ENCODE measurements around the gene NAA10.

The NAA10 gene

DNA sequence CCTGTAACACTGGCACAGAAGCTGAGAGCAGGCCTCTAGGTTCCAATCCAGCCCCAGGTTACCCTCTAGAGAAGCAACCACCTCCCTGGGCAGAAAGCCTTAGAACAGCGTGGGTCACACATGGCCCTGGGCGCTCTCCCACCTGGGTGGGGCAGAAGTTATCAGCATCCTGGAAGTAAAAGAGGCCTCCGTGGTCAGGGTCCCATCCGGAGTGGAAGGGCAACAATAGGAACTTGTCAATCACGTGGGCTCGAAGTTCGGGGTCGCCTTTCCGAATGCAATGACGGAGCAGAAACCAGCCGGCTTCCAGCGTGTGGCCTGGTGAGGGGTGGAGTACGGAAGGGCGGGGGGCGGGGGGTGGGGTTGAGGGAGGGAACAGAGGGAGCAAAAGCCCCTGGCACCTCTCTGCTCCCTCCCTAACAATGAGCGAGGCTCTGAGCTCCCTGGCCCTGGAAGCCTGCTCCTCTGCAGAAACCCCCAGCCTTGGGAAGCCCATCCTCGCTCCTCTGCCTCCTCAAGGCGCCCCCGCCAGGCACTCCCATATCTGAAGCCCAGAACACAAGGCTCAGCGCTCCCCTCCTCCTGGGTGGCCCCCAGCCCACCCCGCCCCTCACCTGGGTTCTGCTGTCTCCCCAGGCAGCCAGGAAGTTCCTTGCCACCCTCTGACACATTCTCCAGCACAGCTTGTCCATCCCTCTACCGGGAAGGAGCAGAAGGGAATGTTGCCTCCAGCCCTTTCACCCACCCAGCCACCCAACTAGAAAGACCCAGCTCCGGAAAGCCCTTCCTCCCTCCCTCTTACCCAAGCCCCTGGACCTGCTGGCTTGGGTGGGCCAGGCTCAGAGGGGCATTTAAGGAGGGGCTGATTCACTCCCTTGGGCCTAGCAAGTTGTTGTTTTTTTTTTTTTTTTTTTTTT, 6.8 kb upstream of the NAA10 start:
- H3K36me3 ChIP-seq (ENCODE audit: insufficient read depth, low read length): no peaks in the 10 kb centered on the region
- TF ChIP-seq EZH2phosphoT487 (IDR thresholded peaks at IDR 0.05; ENCODE audit: borderline replicate concordance): no peak
- TF ChIP-seq, protein P1, sequence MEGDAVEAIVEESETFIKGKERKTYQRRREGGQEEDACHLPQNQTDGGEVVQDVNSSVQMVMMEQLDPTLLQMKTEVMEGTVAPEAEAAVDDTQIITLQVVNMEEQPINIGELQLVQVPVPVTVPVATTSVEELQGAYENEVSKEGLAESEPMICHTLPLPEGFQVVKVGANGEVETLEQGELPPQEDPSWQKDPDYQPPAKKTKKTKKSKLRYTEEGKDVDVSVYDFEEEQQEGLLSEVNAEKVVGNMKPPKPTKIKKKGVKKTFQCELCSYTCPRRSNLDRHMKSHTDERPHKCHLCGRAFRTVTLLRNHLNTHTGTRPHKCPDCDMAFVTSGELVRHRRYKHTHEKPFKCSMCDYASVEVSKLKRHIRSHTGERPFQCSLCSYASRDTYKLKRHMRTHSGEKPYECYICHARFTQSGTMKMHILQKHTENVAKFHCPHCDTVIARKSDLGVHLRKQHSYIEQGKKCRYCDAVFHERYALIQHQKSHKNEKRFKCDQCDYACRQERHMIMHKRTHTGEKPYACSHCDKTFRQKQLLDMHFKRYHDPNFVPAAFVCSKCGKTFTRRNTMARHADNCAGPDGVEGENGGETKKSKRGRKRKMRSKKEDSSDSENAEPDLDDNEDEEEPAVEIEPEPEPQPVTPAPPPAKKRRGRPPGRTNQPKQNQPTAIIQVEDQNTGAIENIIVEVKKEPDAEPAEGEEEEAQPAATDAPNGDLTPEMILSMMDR (conservative IDR thresholded peaks at IDR 0.05; ENCODE audit: low read length): no peak
- no peaks in the 10 kb centered on the region for H3K79me2 ChIP-seq (ENCODE audit: insufficient read depth, low read length)
- H3K9me3 ChIP-seq (ENCODE audit: insufficient read depth, low read depth, low read length): no peaks in the 10 kb centered on the region
- no peak overlapping the region for H3K4me3 ChIP-seq (ENCODE audit: low read length, poor library complexity, severe bottlenecking)
- H3K9me2 ChIP-seq (replicated peaks; ENCODE audit: low read depth, low read length): no peaks in the 10 kb centered on the region
- H4K20me1 ChIP-seq (ENCODE audit: insufficient read depth, low read length, poor library complexity, severe bottlenecking): no peaks in the 10 kb centered on the region
- H2AFZ ChIP-seq (ENCODE audit: low read length): no peak overlapping the region
- H3K27me3 ChIP-seq (ENCODE audit: insufficient read depth, low read length, poor library complexity, severe bottlenecking): no peaks in the 10 kb centered on the region
- no peak overlapping the region for H3K4me2 ChIP-seq (ENCODE audit: low read depth, low read length, poor library complexity, severe bottlenecking)
- no peaks in the 10 kb centered on the region for H3F3A ChIP-seq (ENCODE audit: low read depth)
- no peak overlapping the region for H3K9ac ChIP-seq (ENCODE audit: low read depth, low read length, poor library complexity, severe bottlenecking)
- H3K4me1 ChIP-seq (ENCODE audit: insufficient read depth, low read length, poor library complexity, severe bottlenecking): no peaks in the 10 kb centered on the region

DNA sequence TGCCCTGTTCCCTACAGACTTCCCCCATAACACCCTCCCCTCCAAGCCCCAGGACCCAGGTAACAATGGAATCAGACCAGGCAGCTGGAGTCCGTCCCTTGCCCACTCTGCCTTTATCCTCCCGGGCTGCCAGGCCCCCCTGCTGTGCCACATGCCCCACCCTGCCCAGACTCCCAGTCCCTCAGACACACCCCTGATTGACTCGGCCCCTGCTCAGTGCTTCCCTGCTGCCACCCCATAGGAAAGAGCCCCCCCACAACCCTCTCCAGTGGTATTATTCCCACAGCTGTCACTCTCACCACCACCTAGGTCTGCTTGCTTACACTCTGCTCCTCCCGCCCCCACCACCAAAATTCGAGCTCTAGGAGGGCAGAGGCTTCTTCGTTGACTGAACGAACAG, 4.7 kb upstream of the NAA10 start:
- H3K4me2 ChIP-seq (ENCODE audit: low read depth, low read length, poor library complexity, severe bottlenecking): no peak overlapping the region
- H3K4me1 ChIP-seq (ENCODE audit: insufficient read depth, low read length, poor library complexity, severe bottlenecking): no peaks in the 10 kb centered on the region
- H3K9ac ChIP-seq (ENCODE audit: low read depth, low read length, poor library complexity, severe bottlenecking): no peak overlapping the region

DNA sequence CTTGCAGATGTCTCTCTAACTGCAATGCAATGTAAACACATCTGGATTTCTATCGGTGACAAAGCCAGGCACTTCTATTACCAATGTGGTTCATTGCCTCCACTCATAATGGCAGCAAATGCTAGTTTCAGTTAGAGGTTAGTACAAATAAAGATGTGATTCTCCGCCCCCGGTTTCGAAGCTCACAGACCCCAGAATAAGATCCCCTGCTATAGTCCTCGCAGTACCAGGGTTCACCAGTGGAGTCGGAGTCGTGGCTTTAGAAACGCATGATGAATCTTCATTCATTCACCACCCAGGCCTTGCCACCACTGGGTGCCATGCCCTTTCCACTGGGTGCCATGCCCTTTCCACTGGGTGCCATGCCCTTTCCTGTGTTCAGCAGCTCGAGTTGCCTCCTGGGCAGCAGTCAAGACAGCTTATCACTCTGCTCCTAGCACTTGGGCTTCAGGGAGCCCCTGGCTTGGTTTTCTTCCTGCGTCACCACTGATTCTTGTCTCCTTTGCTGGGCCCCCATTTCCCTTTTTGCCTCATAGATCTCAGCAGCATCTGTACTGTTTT, 3.5 kb upstream of the NAA10 start:
- no peaks in the 10 kb centered on the region for H4K20me1 ChIP-seq (ENCODE audit: insufficient read depth, low read length, poor library complexity, severe bottlenecking)
- no peaks in the 10 kb centered on the region for H3K27me3 ChIP-seq (ENCODE audit: insufficient read depth, low read length, poor library complexity, severe bottlenecking)
- no peak overlapping the region for H3K4me3 ChIP-seq (ENCODE audit: low read length, poor library complexity, severe bottlenecking)

More for the DNA sequence above, 4.7 kb upstream of the NAA10 start:
- peaks cover 2% of the 10 kb centered on the region; the same call in 1 of the 2 replicates for H3K79me2 ChIP-seq (ENCODE audit: insufficient read depth, low read length)
- H3K9me3 ChIP-seq (ENCODE audit: insufficient read depth, low read depth, low read length): no peaks in the 10 kb centered on the region
- H3K9me2 ChIP-seq (replicated peaks; ENCODE audit: low read depth, low read length): no peaks in the 10 kb centered on the region
- H3K36me3 ChIP-seq (ENCODE audit: insufficient read depth, low read length): no peaks in the 10 kb centered on the region
- H4K20me1 ChIP-seq (ENCODE audit: insufficient read depth, low read length, poor library complexity, severe bottlenecking): no peaks in the 10 kb centered on the region
- H3K4me3 ChIP-seq (ENCODE audit: low read length, poor library complexity, severe bottlenecking): no peak overlapping the region
- H2AFZ ChIP-seq (ENCODE audit: low read length): no peak overlapping the region
- no peaks in the 10 kb centered on the region for H3F3A ChIP-seq (ENCODE audit: low read depth)
- TF ChIP-seq, protein P1 (conservative IDR thresholded peaks at IDR 0.05; ENCODE audit: low read length): no peak
- no peak for TF ChIP-seq EZH2phosphoT487 (IDR thresholded peaks at IDR 0.05; ENCODE audit: borderline replicate concordance)
- no peaks in the 10 kb centered on the region for H3K27me3 ChIP-seq (ENCODE audit: insufficient read depth, low read length, poor library complexity, severe bottlenecking)

More for the DNA sequence above, 3.5 kb upstream of the NAA10 start:
- H3K4me1 ChIP-seq (ENCODE audit: insufficient read depth, low read length, poor library complexity, severe bottlenecking): peaks cover 5% of the 10 kb centered on the region
- H3K9ac ChIP-seq (ENCODE audit: low read depth, low read length, poor library complexity, severe bottlenecking): no peak overlapping the region
- H2AFZ ChIP-seq (ENCODE audit: low read length): no peak overlapping the region
- H3K4me2 ChIP-seq (ENCODE audit: low read depth, low read length, poor library complexity, severe bottlenecking): no peak overlapping the region
- H3K9me3 ChIP-seq (ENCODE audit: insufficient read depth, low read depth, low read length): no peaks in the 10 kb centered on the region
- H3F3A ChIP-seq (ENCODE audit: low read depth): no peaks in the 10 kb centered on the region
- TF ChIP-seq EZH2phosphoT487 (IDR thresholded peaks at IDR 0.05; ENCODE audit: borderline replicate concordance): no peak
- TF ChIP-seq, protein P1 (conservative IDR thresholded peaks at IDR 0.05; ENCODE audit: low read length): 0 out of 2 replicates have a peak, but pooled peaks have one; percentile 10
- no peaks in the 10 kb centered on the region for H3K9me2 ChIP-seq (replicated peaks; ENCODE audit: low read depth, low read length)
- H3K36me3 ChIP-seq (ENCODE audit: insufficient read depth, low read length): no peaks in the 10 kb centered on the region
- H3K79me2 ChIP-seq (ENCODE audit: insufficient read depth, low read length): peaks cover 15% of the 10 kb centered on the region

Data from Loucy (cell line).